Fibroblast of the aortic adventitia (primary cell): ENCODE data around the gene KDM4B. TPM values are rescaled to one million over a fixed set of nuclear protein-coding genes. Genes with fewer than 3 reads are reported as not detected.

ENCODE experiments used
- DNase-seq: peaks from one replicate; pipeline ENCODE4 v3.0.0-alpha.2; 2010; ENCODE audit warnings: low read depth
- H3K4me3 ChIP-seq: 2 replicates; pipeline ENCODE4 v1.5.1; 2011; ENCODE audit warnings: low read depth, mild to moderate bottlenecking, control low read depth, low read length, moderate library complexity
- CTCF ChIP-seq: IDR thresholded peaks from 2 replicates; pipeline ENCODE4 v1.5.1; 2011; ENCODE audit warnings: mild to moderate bottlenecking, low read length, control low read depth, inconsistent platforms; ENCODE audit not compliant: insufficient read depth
- total RNA-seq: library from RNA; depleted of rRNA; stranded (reverse); fragments of >200 nt; gene quantifications from 2 replicates; pipeline ENCODE4 v1.2.3, GENCODE V29; 2012; ENCODE audit warnings: low replicate concordance

Gene KDM4B
- total RNA-seq, 1 donor = 13.5 TPM

GRCh38 chr19:5001615-5002014 is 32.7 kb downstream of the KDM4B start:
- H3K4me3 ChIP-seq = no peak overlapping the region
- TF ChIP-seq CTCF = peak; percentile 81
- peak; percentile 73 for DNase-seq

- DNase-seq = peak; percentile 69
- TF ChIP-seq CTCF = no peak
- H3K4me3 ChIP-seq = no peak overlapping the region
These were observed 33.2 kb downstream of the KDM4B start for GRCh38 chr19:5002143-5002542.

- no peak overlapping the region for H3K4me3 ChIP-seq
- DNase-seq = no peak
- TF ChIP-seq CTCF = no peak
These were observed 34.9 kb downstream of the KDM4B start for GRCh38 chr19:5003781-5004180.

GRCh38 chr19:5005096-5005495 is 36.2 kb downstream of the KDM4B start:
- no peak overlapping the region for H3K4me3 ChIP-seq
- no peak for TF ChIP-seq CTCF
- DNase-seq = no peak

GRCh38 chr19:5006201-5006600 is 37.3 kb downstream of the KDM4B start:
- TF ChIP-seq CTCF = no peak
- DNase-seq = peak; percentile 48
- H3K4me3 ChIP-seq = no peak overlapping the region

GRCh38 chr19:5006821-5007220 is 37.9 kb downstream of the KDM4B start:
- no peak overlapping the region for H3K4me3 ChIP-seq
- TF ChIP-seq CTCF = no peak
- DNase-seq = no peak

GRCh38 chr19:5011476-5012238 is 42.7 kb downstream of the KDM4B start:
- no peak for DNase-seq
- no peak for TF ChIP-seq CTCF
- H3K4me3 ChIP-seq = no peak overlapping the region
